ENCODE data around the gene CHMP4B.
A peak's percentile ranks its signal among the peaks of the same experiment; 100 is the strongest.

GRCh38 chr20:33791959-33792597, 19.1 kb upstream of the CHMP4B start:
- TF ChIP-seq CTCF (IDR thresholded peaks at IDR 0.05; ENCODE audit: low read length) (peak; percentile 78), EZH2 (optimal IDR thresholded peaks at IDR 0.05; ENCODE audit: low read depth, low read length) (no peak), EZH2phosphoT487 (IDR thresholded peaks at IDR 0.05; ENCODE audit: low read length) (no peak)
